Measurements from ENCODE around the gene ZNF99.
"Not testable (repeated sequence)": the region's sequence is repeated elsewhere in the genome, so short reads cannot be mapped to it uniquely, and the experiment has no call there.

Gene ZNF99

GRCh38 chr19:22783651-22784410 lies at the start of gene ZNF99:
TSS of gene ZNF99 (minus strand) at chr19:22784151. CDS start at chr19:22784016, 135 bp downstream.
- DNase-seq (ENCODE audit: low read depth in 2 of 2) = no peak

GRCh38 chr19:22832031-22832762 lies 48.2 kb upstream of the ZNF99 start, which contains the start of gene ZNF723:
TSS of gene ZNF723 (plus strand) at chr19:22832291. CDS start at chr19:22832380, 89 bp downstream.
- no peak for DNase-seq (ENCODE audit: low read depth in 2 of 2)

GRCh38 chr19:22831211-22831610 lies 47.3 kb upstream of the ZNF99 start:
- no peak for DNase-seq (ENCODE audit: low read depth in 2 of 2)

GRCh38 chr19:22814124-22814523 lies 30.2 kb upstream of the ZNF99 start:
- DNase-seq (ENCODE audit: low read depth in 2 of 2) = no peak

- DNase-seq (ENCODE audit: low read depth in 2 of 2) = no peak
Measured at GRCh38 chr19:22807061-22807835, 23.3 kb upstream of the ZNF99 start.

GRCh38 chr19:22806418-22806817 lies 22.5 kb upstream of the ZNF99 start:
- DNase-seq (ENCODE audit: low read depth in 2 of 2) = no peak

- no peak for DNase-seq (ENCODE audit: low read depth in 2 of 2)
Measured at GRCh38 chr19:22797040-22797439, 13.1 kb upstream of the ZNF99 start.

GRCh38 chr19:22792863-22793262 lies 8.9 kb upstream of the ZNF99 start:
- DNase-seq (ENCODE audit: low read depth in 2 of 2) = not testable (repeated sequence)

- DNase-seq (ENCODE audit: low read depth in 2 of 2) = no peak
Measured at GRCh38 chr19:22735911-22736645, 47.9 kb downstream of the ZNF99 start.

- DNase-seq (ENCODE audit: low read depth in 2 of 2) = no peak
Measured at GRCh38 chr19:22733691-22734090, 50.3 kb downstream of the ZNF99 start.

GRCh38 chr19:22728214-22728613 lies 55.7 kb downstream of the ZNF99 start:
- DNase-seq (ENCODE audit: low read depth in 2 of 2) = not testable (repeated sequence)

GRCh38 chr19:22721533-22721932 lies 62.4 kb downstream of the ZNF99 start:
- not testable (repeated sequence) for DNase-seq (ENCODE audit: low read depth in 2 of 2)

GRCh38 chr19:22708983-22709382 lies 75.0 kb downstream of the ZNF99 start:
- DNase-seq (ENCODE audit: low read depth in 2 of 2) = no peak

- DNase-seq (ENCODE audit: low read depth in 2 of 2) = not testable (repeated sequence)
Measured at GRCh38 chr19:22703096-22703495, 80.9 kb downstream of the ZNF99 start.

GRCh38 chr19:22702661-22703060 lies 81.3 kb downstream of the ZNF99 start:
- not testable (repeated sequence) for DNase-seq (ENCODE audit: low read depth in 2 of 2)
